ENCODE data around the gene CTDNEP1.

DNA sequence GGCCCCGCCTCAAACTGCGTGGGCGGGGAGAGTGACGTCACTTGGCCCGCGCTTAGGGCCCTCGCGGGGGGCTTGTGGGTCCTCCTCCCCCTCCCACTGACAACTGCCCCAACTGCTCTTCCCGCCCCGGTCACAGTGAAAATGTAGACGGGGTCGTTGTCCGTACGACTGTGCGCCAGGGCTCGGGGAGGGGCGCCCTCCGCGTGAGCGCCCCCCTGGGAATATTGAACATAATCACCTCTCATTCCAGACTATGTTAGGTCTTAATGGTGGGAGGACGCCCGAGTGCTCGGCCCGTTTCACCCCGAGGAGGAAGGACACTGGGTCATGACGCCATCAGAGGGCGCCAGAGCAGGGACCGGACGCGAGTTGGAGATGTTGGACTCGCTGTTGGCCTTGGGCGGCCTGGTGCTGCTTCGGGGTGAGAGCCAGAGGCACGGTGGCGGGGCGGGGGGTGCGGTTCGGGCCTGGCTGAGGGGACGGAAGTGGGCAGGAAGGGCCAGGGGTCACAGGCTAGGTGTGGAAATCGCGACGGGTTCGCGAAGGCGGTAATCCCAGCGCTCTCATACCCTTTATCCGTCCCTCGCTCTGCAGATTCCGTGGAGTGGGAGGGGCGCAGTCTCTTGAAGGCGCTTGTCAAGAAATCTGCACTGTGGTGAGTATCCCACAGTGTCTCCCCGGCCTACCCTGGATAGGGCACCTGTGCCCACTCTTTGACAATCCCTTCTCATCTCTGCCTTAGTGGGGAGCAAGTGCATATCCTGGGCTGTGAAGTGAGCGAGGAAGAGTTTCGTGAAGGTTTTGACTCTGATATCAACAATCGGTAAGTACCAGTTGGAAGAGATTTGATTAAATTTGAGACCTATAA lies 876 bp upstream of the CTDNEP1 start, which contains the start of gene ELP5:
- peak; percentile 26 to 64 for TF ChIP-seq POLR2A (IDR thresholded peaks at IDR 0.05)
- TF ChIP-seq, protein P1, sequence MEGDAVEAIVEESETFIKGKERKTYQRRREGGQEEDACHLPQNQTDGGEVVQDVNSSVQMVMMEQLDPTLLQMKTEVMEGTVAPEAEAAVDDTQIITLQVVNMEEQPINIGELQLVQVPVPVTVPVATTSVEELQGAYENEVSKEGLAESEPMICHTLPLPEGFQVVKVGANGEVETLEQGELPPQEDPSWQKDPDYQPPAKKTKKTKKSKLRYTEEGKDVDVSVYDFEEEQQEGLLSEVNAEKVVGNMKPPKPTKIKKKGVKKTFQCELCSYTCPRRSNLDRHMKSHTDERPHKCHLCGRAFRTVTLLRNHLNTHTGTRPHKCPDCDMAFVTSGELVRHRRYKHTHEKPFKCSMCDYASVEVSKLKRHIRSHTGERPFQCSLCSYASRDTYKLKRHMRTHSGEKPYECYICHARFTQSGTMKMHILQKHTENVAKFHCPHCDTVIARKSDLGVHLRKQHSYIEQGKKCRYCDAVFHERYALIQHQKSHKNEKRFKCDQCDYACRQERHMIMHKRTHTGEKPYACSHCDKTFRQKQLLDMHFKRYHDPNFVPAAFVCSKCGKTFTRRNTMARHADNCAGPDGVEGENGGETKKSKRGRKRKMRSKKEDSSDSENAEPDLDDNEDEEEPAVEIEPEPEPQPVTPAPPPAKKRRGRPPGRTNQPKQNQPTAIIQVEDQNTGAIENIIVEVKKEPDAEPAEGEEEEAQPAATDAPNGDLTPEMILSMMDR (IDR thresholded peaks at IDR 0.05): peak in 2 of 6 experiments; percentile 13 to 31
